HEK293 (cell line): ENCODE measurements around the gene TAGLN2.

Experiments
- GLI4 ChIP-seq: fragments of 450-650 bp; formaldehyde crosslinking; IDR thresholded peaks from 2 replicates; pipeline ENCODE4 v1.5.1; 2016; ENCODE audit warnings: missing biosample characterization, missing genetic modification characterization
- GLIS1 ChIP-seq: fragments of 450-650 bp; formaldehyde crosslinking; IDR thresholded peaks from 2 replicates; pipeline ENCODE4 v1.5.1; 2016; ENCODE audit warnings: missing biosample characterization, missing genetic modification characterization
- GLIS2 ChIP-seq: fragments of 450-650 bp; formaldehyde crosslinking; IDR thresholded peaks from 2 replicates; pipeline ENCODE4 v1.5.1; 2016; ENCODE audit warnings: missing biosample characterization, missing genetic modification characterization
- MYNN ChIP-seq: fragments of 450-650 bp; formaldehyde crosslinking; IDR thresholded peaks from 2 replicates; pipeline ENCODE4 v1.5.1; 2016; ENCODE audit warnings: missing biosample characterization, missing genetic modification characterization, borderline replicate concordance
- MZF1 ChIP-seq: fragments of 450-650 bp; formaldehyde crosslinking; IDR thresholded peaks from 2 replicates; pipeline ENCODE4 v1.5.1; 2017; ENCODE audit warnings: missing biosample characterization, missing genetic modification characterization, borderline replicate concordance
- PATZ1 ChIP-seq: fragments of 450-650 bp; formaldehyde crosslinking; IDR thresholded peaks from 2 replicates; pipeline ENCODE4 v1.5.1; 2016; ENCODE audit warnings: missing biosample characterization, missing genetic modification characterization
- PRDM1 ChIP-seq: fragments of 450-650 bp; formaldehyde crosslinking; IDR thresholded peaks from 2 replicates; pipeline ENCODE4; 2016; ENCODE audit warnings: missing biosample characterization, missing genetic modification characterization
- SP2 ChIP-seq: fragments of 450-650 bp; formaldehyde crosslinking; IDR thresholded peaks from 2 replicates; pipeline ENCODE4 v1.5.1; 2016; ENCODE audit warnings: missing biosample characterization, missing genetic modification characterization
- SP3 ChIP-seq: fragments of 450-650 bp; formaldehyde crosslinking; IDR thresholded peaks from 2 replicates; pipeline ENCODE4 v1.5.1; 2016; ENCODE audit warnings: missing biosample characterization, missing genetic modification characterization
- ZBTB8A ChIP-seq: fragments of 450-650 bp; formaldehyde crosslinking; IDR thresholded peaks from 2 replicates; pipeline ENCODE4 v1.5.1; 2016; ENCODE audit warnings: missing biosample characterization, missing genetic modification characterization
- ZEB2 ChIP-seq: fragments of 450-650 bp; formaldehyde crosslinking; IDR thresholded peaks from 2 replicates; pipeline ENCODE4 v1.5.1; 2016; ENCODE audit warnings: missing biosample characterization, missing genetic modification characterization
- ZFP37 ChIP-seq: fragments of 450-650 bp; formaldehyde crosslinking; IDR thresholded peaks from 2 replicates; pipeline ENCODE4 v1.5.1; 2016; ENCODE audit warnings: missing biosample characterization, missing genetic modification characterization
- ZNF112 ChIP-seq: fragments of 450-650 bp; formaldehyde crosslinking; IDR thresholded peaks from 2 replicates; pipeline ENCODE4 v1.5.0; 2017; ENCODE audit warnings: missing biosample characterization, missing genetic modification characterization
- ZNF132 ChIP-seq: fragments of 450-650 bp; formaldehyde crosslinking; IDR thresholded peaks from 2 replicates; pipeline ENCODE4 v1.5.1; 2017; ENCODE audit warnings: missing biosample characterization, missing genetic modification characterization, borderline replicate concordance
- ZNF184 ChIP-seq: fragments of 450-650 bp; IDR thresholded peaks from 2 replicates; pipeline ENCODE4 v1.5.1; 2018; ENCODE audit warnings: missing biosample characterization, mild to moderate bottlenecking, missing genetic modification characterization
- ZNF214 ChIP-seq: fragments of 450-650 bp; formaldehyde crosslinking; IDR thresholded peaks from 2 replicates; pipeline ENCODE4 v1.5.1; 2017; ENCODE audit warnings: missing biosample characterization, mild to moderate bottlenecking, missing genetic modification characterization, borderline replicate concordance
- ZNF239 ChIP-seq: fragments of 450-650 bp; formaldehyde crosslinking; IDR thresholded peaks from 2 replicates; pipeline ENCODE4 v1.5.1; 2016; ENCODE audit warnings: missing biosample characterization, missing genetic modification characterization
- ZNF292 ChIP-seq: fragments of 450-650 bp; formaldehyde crosslinking; IDR thresholded peaks from 2 replicates; pipeline ENCODE4 v1.5.1; 2016; ENCODE audit warnings: low read depth, missing biosample characterization, missing genetic modification characterization, borderline replicate concordance
- ZNF324 ChIP-seq: fragments of 450-650 bp; formaldehyde crosslinking; IDR thresholded peaks from 2 replicates; pipeline ENCODE4 v1.5.1; 2016; ENCODE audit warnings: missing biosample characterization, missing genetic modification characterization
- ZNF350 ChIP-seq: fragments of 450-650 bp; formaldehyde crosslinking; IDR thresholded peaks from 2 replicates; pipeline ENCODE4 v1.5.0; 2017; ENCODE audit warnings: missing biosample characterization, mild to moderate bottlenecking, missing genetic modification characterization
- ZNF366 ChIP-seq: fragments of 450-650 bp; formaldehyde crosslinking; conservative IDR thresholded peaks from 2 replicates; pipeline ENCODE4 v1.5.1; 2016; ENCODE audit warnings: missing biosample characterization, missing genetic modification characterization
- ZNF529 ChIP-seq: fragments of 450-650 bp; formaldehyde crosslinking; IDR thresholded peaks from 2 replicates; pipeline ENCODE4 v1.5.1; 2017; ENCODE audit warnings: missing genetic modification characterization, missing biosample characterization; ENCODE audit not compliant: insufficient replicate concordance
- ZNF600 ChIP-seq: fragments of 450-650 bp; formaldehyde crosslinking; IDR thresholded peaks from 2 replicates; pipeline ENCODE4 v1.5.1; 2016; ENCODE audit warnings: missing biosample characterization, missing genetic modification characterization
- ZNF624 ChIP-seq: fragments of 450-650 bp; formaldehyde crosslinking; IDR thresholded peaks from 2 replicates; pipeline ENCODE4 v1.5.1; 2017; ENCODE audit warnings: missing biosample characterization, missing genetic modification characterization
- ZNF629 ChIP-seq: fragments of 450-650 bp; formaldehyde crosslinking; IDR thresholded peaks from 2 replicates; pipeline ENCODE4 v1.5.1; 2017; ENCODE audit warnings: missing biosample characterization, missing genetic modification characterization
- ZNF654 ChIP-seq: fragments of 450-650 bp; formaldehyde crosslinking; IDR thresholded peaks from 2 replicates; pipeline ENCODE4 v1.5.1; 2016; ENCODE audit warnings: low read depth, missing biosample characterization, missing genetic modification characterization
- ZNF707 ChIP-seq: fragments of 450-650 bp; formaldehyde crosslinking; IDR thresholded peaks from 2 replicates; pipeline ENCODE4 v1.5.1; 2016; ENCODE audit warnings: missing biosample characterization, missing genetic modification characterization
- ZNF785 ChIP-seq: fragments of 450-650 bp; formaldehyde crosslinking; IDR thresholded peaks from 2 replicates; pipeline ENCODE4 v1.5.1; 2016; ENCODE audit warnings: missing biosample characterization, missing genetic modification characterization
- TF ChIP-seq, protein P1 (sequence below): fragments of 450-650 bp; formaldehyde crosslinking; IDR thresholded peaks from 2 replicates; pipeline ENCODE4 v1.5.1; 2016; ENCODE audit warnings: missing biosample characterization, missing genetic modification characterization
- TF ChIP-seq, protein P2 (sequence below): fragments of 450-650 bp; formaldehyde crosslinking; IDR thresholded peaks from 2 replicates; pipeline ENCODE4 v1.5.1; 2017; ENCODE audit warnings: missing biosample characterization, missing genetic modification characterization
- TF ChIP-seq, protein P3 (sequence below): fragments of 450-650 bp; formaldehyde crosslinking; IDR thresholded peaks from 2 replicates; pipeline ENCODE4 v1.5.1; 2016; ENCODE audit warnings: missing biosample characterization, missing genetic modification characterization
- TF ChIP-seq, protein P4 (sequence below): fragments of 450-650 bp; formaldehyde crosslinking; IDR thresholded peaks from 2 replicates; pipeline ENCODE4 v1.5.1; 2016; ENCODE audit warnings: missing biosample characterization, missing genetic modification characterization

Gene TAGLN2

DNA sequence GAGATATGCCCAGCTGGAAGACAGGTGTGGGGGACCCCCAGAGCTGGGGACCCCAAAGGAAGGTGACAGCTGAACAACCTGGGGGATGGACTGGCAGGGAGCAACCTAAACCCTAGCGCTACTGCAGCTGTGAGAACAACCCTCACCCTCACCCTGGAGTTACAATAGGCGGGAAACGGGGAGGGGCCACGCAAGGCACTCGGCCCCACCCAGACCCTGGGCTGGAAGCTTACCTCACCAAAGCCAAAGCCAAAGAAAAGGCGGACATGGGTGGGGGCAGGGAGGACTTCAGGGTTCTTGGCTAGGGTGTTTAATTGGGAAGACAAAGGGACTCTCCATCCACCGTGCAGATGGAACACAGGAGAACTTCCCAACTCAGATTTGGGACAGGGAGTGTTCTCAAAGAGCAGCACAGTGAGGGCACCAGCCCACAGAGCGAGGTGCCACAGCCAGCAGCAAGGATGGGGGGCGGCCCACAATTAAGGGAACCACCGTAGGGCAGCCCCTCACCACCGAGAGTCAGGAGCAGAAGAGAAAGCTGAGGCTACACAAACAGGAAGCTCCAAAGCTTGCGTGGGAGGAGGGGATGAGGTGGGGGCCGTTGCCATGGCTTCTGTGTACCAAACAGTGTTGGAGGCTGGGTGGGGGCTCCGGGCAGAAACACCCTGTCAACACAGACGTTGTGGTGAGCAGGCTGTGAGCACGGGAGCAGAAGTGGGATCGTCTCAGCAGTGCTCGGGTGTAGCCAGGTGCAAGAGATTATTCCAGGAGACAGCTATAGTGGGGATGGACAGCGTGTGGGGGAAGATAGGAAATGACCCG lies 1.9 kb downstream of the TAGLN2 start (continued):
- TF ChIP-seq, protein P1, sequence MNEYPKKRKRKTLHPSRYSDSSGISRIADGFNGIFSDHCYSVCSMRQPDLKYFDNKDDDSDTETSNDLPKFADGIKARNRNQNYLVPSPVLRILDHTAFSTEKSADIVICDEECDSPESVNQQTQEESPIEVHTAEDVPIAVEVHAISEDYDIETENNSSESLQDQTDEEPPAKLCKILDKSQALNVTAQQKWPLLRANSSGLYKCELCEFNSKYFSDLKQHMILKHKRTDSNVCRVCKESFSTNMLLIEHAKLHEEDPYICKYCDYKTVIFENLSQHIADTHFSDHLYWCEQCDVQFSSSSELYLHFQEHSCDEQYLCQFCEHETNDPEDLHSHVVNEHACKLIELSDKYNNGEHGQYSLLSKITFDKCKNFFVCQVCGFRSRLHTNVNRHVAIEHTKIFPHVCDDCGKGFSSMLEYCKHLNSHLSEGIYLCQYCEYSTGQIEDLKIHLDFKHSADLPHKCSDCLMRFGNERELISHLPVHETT (tag by site-specific recombination), result 0 out of 2 replicates have a peak, but pooled peaks have one; percentile 15
- peak; percentile 78 for TF ChIP-seq PATZ1 (tag by site-specific recombination)
- TF ChIP-seq, protein P2, sequence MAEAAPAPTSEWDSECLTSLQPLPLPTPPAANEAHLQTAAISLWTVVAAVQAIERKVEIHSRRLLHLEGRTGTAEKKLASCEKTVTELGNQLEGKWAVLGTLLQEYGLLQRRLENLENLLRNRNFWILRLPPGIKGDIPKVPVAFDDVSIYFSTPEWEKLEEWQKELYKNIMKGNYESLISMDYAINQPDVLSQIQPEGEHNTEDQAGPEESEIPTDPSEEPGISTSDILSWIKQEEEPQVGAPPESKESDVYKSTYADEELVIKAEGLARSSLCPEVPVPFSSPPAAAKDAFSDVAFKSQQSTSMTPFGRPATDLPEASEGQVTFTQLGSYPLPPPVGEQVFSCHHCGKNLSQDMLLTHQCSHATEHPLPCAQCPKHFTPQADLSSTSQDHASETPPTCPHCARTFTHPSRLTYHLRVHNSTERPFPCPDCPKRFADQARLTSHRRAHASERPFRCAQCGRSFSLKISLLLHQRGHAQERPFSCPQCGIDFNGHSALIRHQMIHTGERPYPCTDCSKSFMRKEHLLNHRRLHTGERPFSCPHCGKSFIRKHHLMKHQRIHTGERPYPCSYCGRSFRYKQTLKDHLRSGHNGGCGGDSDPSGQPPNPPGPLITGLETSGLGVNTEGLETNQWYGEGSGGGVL (tag by site-specific recombination), result peak; percentile 66
- no peak for TF ChIP-seq ZNF112 (tag by site-specific recombination)
- peak; percentile 71; the same call in 1 of the 2 replicates for TF ChIP-seq ZNF600
- no peak for TF ChIP-seq ZNF324
- TF ChIP-seq SP3 (tag by site-specific recombination), result peak; percentile 48
- TF ChIP-seq GLIS1 (tag by site-specific recombination), result peak; percentile 84
- no peak for TF ChIP-seq MYNN (tag by site-specific recombination)
- TF ChIP-seq GLI4 (tag by site-specific recombination), result no peak
- no peak for TF ChIP-seq MZF1
- no peak for TF ChIP-seq ZNF292
- 0 out of 2 replicates have a peak, but pooled peaks have one; percentile 36 for TF ChIP-seq ZNF707
- TF ChIP-seq ZNF629, result peak; percentile 64
- no peak for TF ChIP-seq ZNF239 (tag by site-specific recombination)
- TF ChIP-seq, protein P3, sequence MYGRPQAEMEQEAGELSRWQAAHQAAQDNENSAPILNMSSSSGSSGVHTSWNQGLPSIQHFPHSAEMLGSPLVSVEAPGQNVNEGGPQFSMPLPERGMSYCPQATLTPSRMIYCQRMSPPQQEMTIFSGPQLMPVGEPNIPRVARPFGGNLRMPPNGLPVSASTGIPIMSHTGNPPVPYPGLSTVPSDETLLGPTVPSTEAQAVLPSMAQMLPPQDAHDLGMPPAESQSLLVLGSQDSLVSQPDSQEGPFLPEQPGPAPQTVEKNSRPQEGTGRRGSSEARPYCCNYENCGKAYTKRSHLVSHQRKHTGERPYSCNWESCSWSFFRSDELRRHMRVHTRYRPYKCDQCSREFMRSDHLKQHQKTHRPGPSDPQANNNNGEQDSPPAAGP (tag by site-specific recombination), result peak; percentile 81
- TF ChIP-seq ZFP37 (tag by site-specific recombination), result 0 out of 2 replicates have a peak, but pooled peaks have one; percentile 51
- no peak for TF ChIP-seq ZNF654 (tag by site-specific recombination)
- TF ChIP-seq PRDM1 (tag by site-specific recombination), result peak; percentile 19; the same call in 1 of the 2 replicates
- no peak for TF ChIP-seq ZNF132 (tag by site-specific recombination)
- no peak for TF ChIP-seq ZNF214 (tag by site-specific recombination)
- no peak for TF ChIP-seq ZNF529 (tag by site-specific recombination)
- TF ChIP-seq GLIS2, result peak; percentile 57
- TF ChIP-seq ZNF624 (tag by site-specific recombination), result no peak
- TF ChIP-seq ZEB2, result 0 out of 2 replicates have a peak, but pooled peaks have one; percentile 49
- no peak for TF ChIP-seq ZNF350 (tag by site-specific recombination)
- TF ChIP-seq, protein P4, sequence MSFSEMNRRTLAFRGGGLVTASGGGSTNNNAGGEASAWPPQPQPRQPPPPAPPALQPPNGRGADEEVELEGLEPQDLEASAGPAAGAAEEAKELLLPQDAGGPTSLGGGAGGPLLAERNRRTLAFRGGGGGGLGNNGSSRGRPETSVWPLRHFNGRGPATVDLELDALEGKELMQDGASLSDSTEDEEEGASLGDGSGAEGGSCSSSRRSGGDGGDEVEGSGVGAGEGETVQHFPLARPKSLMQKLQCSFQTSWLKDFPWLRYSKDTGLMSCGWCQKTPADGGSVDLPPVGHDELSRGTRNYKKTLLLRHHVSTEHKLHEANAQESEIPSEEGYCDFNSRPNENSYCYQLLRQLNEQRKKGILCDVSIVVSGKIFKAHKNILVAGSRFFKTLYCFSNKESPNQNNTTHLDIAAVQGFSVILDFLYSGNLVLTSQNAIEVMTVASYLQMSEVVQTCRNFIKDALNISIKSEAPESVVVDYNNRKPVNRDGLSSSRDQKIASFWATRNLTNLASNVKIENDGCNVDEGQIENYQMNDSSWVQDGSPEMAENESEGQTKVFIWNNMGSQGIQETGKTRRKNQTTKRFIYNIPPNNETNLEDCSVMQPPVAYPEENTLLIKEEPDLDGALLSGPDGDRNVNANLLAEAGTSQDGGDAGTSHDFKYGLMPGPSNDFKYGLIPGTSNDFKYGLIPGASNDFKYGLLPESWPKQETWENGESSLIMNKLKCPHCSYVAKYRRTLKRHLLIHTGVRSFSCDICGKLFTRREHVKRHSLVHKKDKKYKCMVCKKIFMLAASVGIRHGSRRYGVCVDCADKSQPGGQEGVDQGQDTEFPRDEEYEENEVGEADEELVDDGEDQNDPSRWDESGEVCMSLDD (tag by site-specific recombination), result peak; percentile 61; the same call in 1 of the 2 replicates
- 0 out of 2 replicates have a peak, but pooled peaks have one; percentile 29 for TF ChIP-seq ZNF184 (tag by site-specific recombination)
- peak; percentile 94 for TF ChIP-seq ZNF366 (tag by site-specific recombination)
- TF ChIP-seq ZNF785, result no peak
- TF ChIP-seq ZBTB8A (tag by site-specific recombination), result peak; percentile 17; the same call in 1 of the 2 replicates
- peak; percentile 72 for TF ChIP-seq SP2 (tag by site-specific recombination)
